Neural cell (in vitro differentiated cells): Measurements from ENCODE around the gene AQP3. TPM values are rescaled to one million over a fixed set of nuclear protein-coding genes. Genes with fewer than 3 reads are reported as not detected.

Source experiments
- H2AFZ ChIP-seq: fragments of 200-600, 300-800 bp; sonication (generic), shearing (Covaris generic); 2 replicates; pipeline ENCODE4 v1.6.0; 2014; ENCODE audit warnings: low read depth, mild to moderate bottlenecking, antibody characterized with exemption, low read length, moderate library complexity
- H3F3A ChIP-seq: fragments of 200-600 bp; shearing (Covaris generic); 2 replicates; pipeline ENCODE4 v1.6.1; 2016; ENCODE audit warnings: mild to moderate bottlenecking, moderate library complexity, mixed read lengths, antibody characterized with exemption, low read length; ENCODE audit not compliant: insufficient read depth, poor library complexity, severe bottlenecking
- H3K27ac ChIP-seq: fragments of 200-600, 300-800 bp; sonication (generic), shearing (Covaris generic); 2 replicates; pipeline ENCODE4 v1.5.1; 2014; ENCODE audit warnings: mild to moderate bottlenecking, low read length, moderate library complexity
- H3K27me3 ChIP-seq: fragments of 300-800, 200-600 bp; sonication (generic), shearing (Covaris generic); 2 replicates; pipeline ENCODE4 v1.6.0; 2014; ENCODE audit warnings: mild to moderate bottlenecking, low read depth, low read length, moderate library complexity; ENCODE audit not compliant: insufficient read depth
- H3K36me3 ChIP-seq: fragments of 300-800, 200-600 bp; sonication (generic), shearing (Covaris generic); 2 replicates; pipeline ENCODE4 v1.5.1; 2014; ENCODE audit warnings: mild to moderate bottlenecking, antibody characterized with exemption, low read length, moderate library complexity; ENCODE audit not compliant: insufficient read depth
- H3K4me2 ChIP-seq: fragments of 300-800, 200-600 bp; sonication (generic), shearing (Covaris generic); 2 replicates; pipeline ENCODE4 v1.6.0; 2014; ENCODE audit warnings: mild to moderate bottlenecking, low read length
- H3K4me3 ChIP-seq: fragments of 300-800, 200-600 bp; sonication (generic), shearing (Covaris generic); 2 replicates; pipeline ENCODE4 v1.5.1; 2014; ENCODE audit warnings: mild to moderate bottlenecking, low read length, moderate library complexity
- H3K79me2 ChIP-seq: fragments of 200-600 bp; shearing (Covaris generic); replicated peaks from 2 replicates; pipeline ENCODE4 v1.6.0; 2014; ENCODE audit warnings: mild to moderate bottlenecking, low read length, moderate library complexity; ENCODE audit not compliant: insufficient read depth
- H3K9ac ChIP-seq: fragments of 300-800, 200-600 bp; sonication (generic), shearing (Covaris generic); 2 replicates; pipeline ENCODE4 v1.6.1; 2016; ENCODE audit warnings: mild to moderate bottlenecking, low read length, mixed read lengths
- H3K9me2 ChIP-seq: fragments of 200-600 bp; shearing (Covaris generic); 2 replicates; pipeline ENCODE4 v1.6.1; 2016; ENCODE audit warnings: mild to moderate bottlenecking, low read length, mixed read lengths; ENCODE audit not compliant: insufficient read depth
- H3K9me3 ChIP-seq: fragments of 200-600, 300-800 bp; sonication (generic), shearing (Covaris generic); 2 replicates; pipeline ENCODE4 v1.6.1; 2016; ENCODE audit warnings: mild to moderate bottlenecking, mixed run types, low read length, moderate library complexity, mixed read lengths
- H4K20me1 ChIP-seq: fragments of 200-600 bp; shearing (Covaris generic); 2 replicates; pipeline ENCODE4 v1.6.1; 2016; ENCODE audit warnings: mild to moderate bottlenecking, mixed run types; ENCODE audit not compliant: insufficient read depth
- CTCF ChIP-seq: fragments of 450-650 bp; IDR thresholded peaks from 2 replicates; pipeline ENCODE4 v1.5.1; 2014; ENCODE audit warnings: antibody characterized with exemption, mild to moderate bottlenecking, moderate library complexity; ENCODE audit not compliant: poor library complexity, severe bottlenecking
- EP300 ChIP-seq: fragments of 450-650 bp; conservative IDR thresholded peaks from 2 replicates; pipeline ENCODE4 v1.6.1; 2014; ENCODE audit warnings: antibody characterized with exemption, mild to moderate bottlenecking, moderate library complexity; ENCODE audit not compliant: poor library complexity, severe bottlenecking
- EZH2 ChIP-seq: fragments of 200-600, 300-800 bp; shearing (Covaris generic), sonication (generic); IDR thresholded peaks from 2 replicates; pipeline ENCODE4 v1.6.1; 2014; ENCODE audit warnings: antibody characterized with exemption, low read length, borderline replicate concordance, mild to moderate bottlenecking; ENCODE audit not compliant: insufficient read depth, poor library complexity, severe bottlenecking
- MXI1 ChIP-seq: fragments of 450-650 bp; conservative IDR thresholded peaks from 2 replicates; pipeline ENCODE4 v1.6.1; 2014; ENCODE audit warnings: antibody characterized with exemption, mild to moderate bottlenecking; ENCODE audit not compliant: poor library complexity, severe bottlenecking
- POLR2AphosphoS5 ChIP-seq: IDR thresholded peaks from 2 replicates; pipeline ENCODE4 v1.6.1; 2012
- RAD21 ChIP-seq: fragments of 450-650 bp; conservative IDR thresholded peaks from 2 replicates; pipeline ENCODE4 v1.6.1; 2014; ENCODE audit warnings: antibody characterized with exemption, mild to moderate bottlenecking, moderate library complexity
- REST ChIP-seq: IDR thresholded peaks from 2 replicates; pipeline ENCODE4 v1.6.1; 2012; ENCODE audit warnings: borderline replicate concordance
- SMC3 ChIP-seq: fragments of 450-650 bp; conservative IDR thresholded peaks from 2 replicates; pipeline ENCODE4 v1.6.1; 2014; ENCODE audit warnings: antibody characterized with exemption, mild to moderate bottlenecking, moderate library complexity; ENCODE audit not compliant: poor library complexity
- TAF1 ChIP-seq: IDR thresholded peaks from 2 replicates; pipeline ENCODE4 v1.6.1; 2012; ENCODE audit warnings: low read depth
- polyA plus RNA-seq: library from polyadenylated mRNA; depleted of rRNA; stranded (reverse); fragments of >200 nt; gene quantifications from 2 replicates; pipeline ENCODE4 v1.2.3, GENCODE V29; 2014

The AQP3 gene
- polyA plus RNA-seq, 1 donor from 2014 or later: not detected

- no peak for TF ChIP-seq RAD21
Measured at GRCh38 chr9:33475357-33475756, 28.0 kb upstream of the AQP3 start (continued).

- no peaks in the 10 kb centered on the region for H4K20me1 ChIP-seq
- peak within 1 kb of the TSS; percentile 95 for H3K4me2 ChIP-seq
- peak within 1 kb of the TSS; percentile 84 for H3K4me3 ChIP-seq
- H2AFZ ChIP-seq: peak within 1 kb of the TSS; percentile 96
- H3K9ac ChIP-seq: peak within 1 kb of the TSS; percentile 70
- TF ChIP-seq MXI1 (peak; percentile 100), RAD21 (peak; percentile 35), CTCF (no peak), POLR2AphosphoS5 (peak; percentile 79), EZH2 (no peak), TAF1 (peak; percentile 77), EP300 (no peak), SMC3 (no peak), REST (peak; percentile 62)
- H3K79me2 ChIP-seq: peaks cover 10% of the 10 kb centered on the region
- H3K27me3 ChIP-seq: no peaks in the 10 kb centered on the region
- no peaks in the 10 kb centered on the region for H3F3A ChIP-seq
- no peaks in the 10 kb centered on the region for H3K9me3 ChIP-seq
- H3K36me3 ChIP-seq: no peaks in the 10 kb centered on the region
- no peaks in the 10 kb centered on the region for H3K9me2 ChIP-seq
- peak within 1 kb of the TSS; percentile 65 for H3K27ac ChIP-seq
Measured at GRCh38 chr9:33473643-33474352, 26.4 kb upstream of the AQP3 start, which contains the start of gene NOL6. Gene NOL6 (minus strand): TSS chr9:33473924. CDS start chr9:33473842, 82 bp downstream.

GRCh38 chr9:33472881-33473615 is 25.7 kb upstream of the AQP3 start:
- Histone ChIP-seq H4K20me1 (no peaks in the 10 kb centered on the region), H3K4me3 (peak overlapping the region; percentile 84), H3K9ac (peak overlapping the region; percentile 70), H3K27ac (peak overlapping the region; percentile 21), H3K27me3 (no peaks in the 10 kb centered on the region), H3K9me3 (no peaks in the 10 kb centered on the region), H3K79me2 (peaks cover 10% of the 10 kb centered on the region), H3K4me2 (peak overlapping the region; percentile 95), H3K9me2 (no peaks in the 10 kb centered on the region), H2AFZ (peak overlapping the region; percentile 54), H3K36me3 (no peaks in the 10 kb centered on the region), H3F3A (no peaks in the 10 kb centered on the region)
- TF ChIP-seq MXI1: no peak
- no peak for TF ChIP-seq EP300
- TF ChIP-seq REST: no peak
- no peak for TF ChIP-seq EZH2
- TF ChIP-seq TAF1: no peak
- TF ChIP-seq RAD21: no peak
- TF ChIP-seq SMC3: no peak
- no peak for TF ChIP-seq POLR2AphosphoS5
- no peak for TF ChIP-seq CTCF
